Caco-2 (cell line): ENCODE measurements around the gene REEP1. TPM values are rescaled to one million over a fixed set of nuclear protein-coding genes. Genes with fewer than 3 reads are reported as not detected.

ENCODE experiments used
- BruUV-seq: library from RNA; stranded (reverse); fragments of 400-500 nt; replicated peaks from 2 replicates; lab custom pipeline; 2021; lab: Mats Ljungman, UMichigan
- CTCF ChIA-PET: fragments of 300-600 bp; sonication (Branson Sonifier 250); formaldehyde crosslinking; loops from one replicate; lab custom pipeline; 2022; ENCODE audit warnings: antibody characterized with exemption; lab: Charles Lee
- POLR2A ChIA-PET: fragments of 300-600 bp; sonication (Branson Sonifier 250); formaldehyde crosslinking; loops from one replicate; lab custom pipeline; 2022; ENCODE audit warnings: antibody characterized with exemption; lab: Charles Lee
- DNase-seq, 2 experiments: peaks; one replicate each; pipeline versions ENCODE4 v3.0.0 to v3.0.0-alpha.2; 2020 to 2022
- H3K27me3 ChIP-seq: replicated peaks from 2 replicates; pipeline ENCODE4 v1.6.0; 2011; ENCODE audit warnings: low read length; ENCODE audit not compliant: control insufficient read depth, insufficient read depth
- H3K36me3 ChIP-seq: 2 replicates; pipeline ENCODE4 v1.5.1; 2011; ENCODE audit warnings: low read length; ENCODE audit not compliant: control insufficient read depth, insufficient read depth
- H3K4me1 ChIP-seq: fragments of 250-450 bp; sonication (Bioruptor Pico); 2 replicates; pipeline ENCODE4 v1.5.1; 2020; ENCODE audit warnings: mild to moderate bottlenecking
- H3K4me3 ChIP-seq: 2 replicates; pipeline ENCODE4 v1.5.1; 2011; ENCODE audit warnings: low read depth, mild to moderate bottlenecking, control low read depth, low read length
- H3K9me3 ChIP-seq: fragments of 250-450 bp; sonication (Bioruptor Pico); 2 replicates; pipeline ENCODE4 v1.5.1; 2020; ENCODE audit warnings: mild to moderate bottlenecking, moderate library complexity
- H3K27ac Mint-ChIP-seq: one replicate; pipeline ENCODE4 v1.8.0; 2022; ENCODE audit warnings: mixed read lengths; ENCODE audit not compliant: unreplicated experiment
- H3K27me3 Mint-ChIP-seq: one replicate; pipeline ENCODE4 v1.8.0; 2022; ENCODE audit warnings: mixed read lengths; ENCODE audit not compliant: insufficient read depth, unreplicated experiment
- H3K36me3 Mint-ChIP-seq: one replicate; pipeline ENCODE4 v1.8.0; 2022; ENCODE audit warnings: mild to moderate bottlenecking, mixed read lengths; ENCODE audit not compliant: insufficient read depth, unreplicated experiment
- H3K4me1 Mint-ChIP-seq: one replicate; pipeline ENCODE4 v1.8.0; 2022; ENCODE audit warnings: low read depth, mixed read lengths; ENCODE audit not compliant: unreplicated experiment
- H3K4me3 Mint-ChIP-seq: one replicate; pipeline ENCODE4 v1.8.0; 2022; ENCODE audit warnings: mild to moderate bottlenecking, moderate library complexity, mixed read lengths; ENCODE audit not compliant: unreplicated experiment
- H3K9me3 Mint-ChIP-seq: one replicate; pipeline ENCODE4 v1.8.0; 2022; ENCODE audit warnings: mixed read lengths; ENCODE audit not compliant: unreplicated experiment
- CTCF ChIP-seq, 2 experiments: fragments of 200-600 bp in 1 of 2; IDR thresholded peaks; 1 replicate in 1 of 2; 2 replicates in 1 of 2; pipeline versions ENCODE4 v1.5.1 to v1.8.0; 2011 to 2022; ENCODE audit warnings: antibody characterized with exemption in 1 of 2, control low read depth in 1 of 2, inconsistent platforms in 1 of 2, low read depth in 1 of 2, low read length in 1 of 2, mild to moderate bottlenecking in 1 of 2, moderate library complexity in 1 of 2; ENCODE audit not compliant: insufficient read depth in 1 of 2, severe bottlenecking in 1 of 2, unreplicated experiment in 1 of 2
- intact Hi-C: fragments of 100-400 bp; cut with micrococcal nuclease; formaldehyde crosslinking; loops from one replicate; pipeline ENCODE4 v1.10.0; 2022; ENCODE audit not compliant: unreplicated experiment
- total RNA-seq: library from RNA; stranded (reverse); gene quantifications from 2 replicates; pipeline ENCODE4 v1.2.3, GENCODE V29; 2022

REEP1 gene
- total RNA-seq, 1 experiment from 2014 or later = 16.6 TPM

GRCh38 chr2:86271248-86271647 is 66.2 kb downstream of the REEP1 start:
- CTCF ChIA-PET = interaction anchor here (0.6 kb wide), 1 partner anchor 66 kb away, joined by 3 read pairs; no protein-coding TSS in a partner anchor
- no peaks in the 10 kb centered on the region for H3K27me3 ChIP-seq
- peaks cover 24% of the 10 kb centered on the region for H3K4me1 ChIP-seq
- peaks cover 26% of the 10 kb centered on the region for H3K9me3 Mint-ChIP-seq
- peaks cover 8% of the 10 kb centered on the region for H3K36me3 Mint-ChIP-seq
- no peak overlapping the region for H3K27ac Mint-ChIP-seq
- H3K9me3 ChIP-seq = peaks cover 20% of the 10 kb centered on the region
- no peak overlapping the region for H3K4me3 Mint-ChIP-seq
- intact Hi-C loops = no loop called here
- DNase-seq = no peak
- H3K4me1 Mint-ChIP-seq = peaks cover 22% of the 10 kb centered on the region
- no TSS peak for BruUV-seq
- TF ChIP-seq CTCF (IDR thresholded peaks at IDR 0.05; ENCODE audit: insufficient read depth in 1 of 2, low read depth in 1 of 2, low read length in 1 of 2, severe bottlenecking in 1 of 2, unreplicated experiment in 1 of 2) = no peak
- H3K27me3 Mint-ChIP-seq = no peaks in the 10 kb centered on the region
- no peak overlapping the region for H3K4me3 ChIP-seq
- POLR2A ChIA-PET = no interaction called here
- no peaks in the 10 kb centered on the region for H3K36me3 ChIP-seq

GRCh38 chr2:86263956-86264355 is 73.5 kb downstream of the REEP1 start:
- no peak for DNase-seq
- H3K9me3 Mint-ChIP-seq = peaks cover 10% of the 10 kb centered on the region
- H3K9me3 ChIP-seq = no peaks in the 10 kb centered on the region; the same call in 1 of the 2 replicates
- no peaks in the 10 kb centered on the region for H3K36me3 Mint-ChIP-seq
- TF ChIP-seq CTCF (IDR thresholded peaks at IDR 0.05; ENCODE audit: insufficient read depth in 1 of 2, low read depth in 1 of 2, low read length in 1 of 2, severe bottlenecking in 1 of 2, unreplicated experiment in 1 of 2) = no peak
- H3K27me3 Mint-ChIP-seq = no peaks in the 10 kb centered on the region
- no peak overlapping the region for H3K4me3 ChIP-seq
- no peak overlapping the region for H3K27ac Mint-ChIP-seq
- no TSS peak for BruUV-seq
- H3K36me3 ChIP-seq = no peaks in the 10 kb centered on the region
- POLR2A ChIA-PET = no interaction called here
- no peak overlapping the region for H3K4me3 Mint-ChIP-seq
- no peaks in the 10 kb centered on the region for H3K27me3 ChIP-seq
- intact Hi-C loops = no loop called here
- CTCF ChIA-PET = no interaction called here
- peaks cover 13% of the 10 kb centered on the region for H3K4me1 Mint-ChIP-seq
- H3K4me1 ChIP-seq = peaks cover 17% of the 10 kb centered on the region

GRCh38 chr2:86260978-86261377 is 76.4 kb downstream of the REEP1 start:
- ChIA-PET POLR2A (no interaction called here), CTCF (no interaction called here)
- no peak for TF ChIP-seq CTCF (IDR thresholded peaks at IDR 0.05; ENCODE audit: insufficient read depth in 1 of 2, low read depth in 1 of 2, low read length in 1 of 2, severe bottlenecking in 1 of 2, unreplicated experiment in 1 of 2)
- intact Hi-C loops = no loop called here
- BruUV-seq = no TSS peak
- Histone ChIP-seq H3K4me1 (peaks cover 17% of the 10 kb centered on the region), H3K9me3 (no peaks in the 10 kb centered on the region; the same call in 1 of the 2 replicates), H3K4me3 (no peak overlapping the region), H3K36me3 (no peaks in the 10 kb centered on the region), H3K27me3 (no peaks in the 10 kb centered on the region)
- peaks cover 13% of the 10 kb centered on the region for H3K4me1 Mint-ChIP-seq
- H3K9me3 Mint-ChIP-seq = no peaks in the 10 kb centered on the region
- H3K27ac Mint-ChIP-seq = peak overlapping the region; percentile 36
- no peak overlapping the region for H3K4me3 Mint-ChIP-seq
- peaks cover 5% of the 10 kb centered on the region for H3K36me3 Mint-ChIP-seq
- H3K27me3 Mint-ChIP-seq = no peaks in the 10 kb centered on the region
- DNase-seq = no peak
